GM18873 (cell line): ENCODE measurements around the gene URB2.

Experiments used
- ATAC-seq: cut with Tn5 transposase; IDR thresholded peaks from one replicate; pipeline ENCODE4 v1.9.1; 2021; ENCODE audit warnings: mild to moderate bottlenecking, moderate library complexity, moderate number of reproducible peaks; ENCODE audit not compliant: unreplicated experiment, low FRiP score

URB2 gene

DNA sequence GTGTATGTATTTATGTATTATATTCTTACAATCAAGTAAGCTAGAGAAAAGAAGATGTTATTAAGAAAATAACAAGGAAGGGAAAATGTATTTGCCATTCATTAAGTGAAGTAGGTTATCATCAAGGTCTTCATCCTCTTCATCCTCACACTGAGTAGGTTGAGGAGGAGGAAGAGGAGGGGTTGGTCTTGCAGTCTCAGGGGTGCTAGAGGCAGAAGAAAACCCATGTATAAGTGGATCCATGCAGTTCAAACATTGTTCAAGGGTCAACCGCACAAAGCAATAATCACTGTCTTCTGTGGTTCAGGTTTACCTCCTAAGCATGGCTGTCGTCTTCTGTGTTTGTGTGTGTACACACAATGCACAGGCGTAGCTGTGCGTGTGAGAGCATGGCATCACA, 16.9 kb downstream of the URB2 start:
- no peak for ATAC-seq

DNA sequence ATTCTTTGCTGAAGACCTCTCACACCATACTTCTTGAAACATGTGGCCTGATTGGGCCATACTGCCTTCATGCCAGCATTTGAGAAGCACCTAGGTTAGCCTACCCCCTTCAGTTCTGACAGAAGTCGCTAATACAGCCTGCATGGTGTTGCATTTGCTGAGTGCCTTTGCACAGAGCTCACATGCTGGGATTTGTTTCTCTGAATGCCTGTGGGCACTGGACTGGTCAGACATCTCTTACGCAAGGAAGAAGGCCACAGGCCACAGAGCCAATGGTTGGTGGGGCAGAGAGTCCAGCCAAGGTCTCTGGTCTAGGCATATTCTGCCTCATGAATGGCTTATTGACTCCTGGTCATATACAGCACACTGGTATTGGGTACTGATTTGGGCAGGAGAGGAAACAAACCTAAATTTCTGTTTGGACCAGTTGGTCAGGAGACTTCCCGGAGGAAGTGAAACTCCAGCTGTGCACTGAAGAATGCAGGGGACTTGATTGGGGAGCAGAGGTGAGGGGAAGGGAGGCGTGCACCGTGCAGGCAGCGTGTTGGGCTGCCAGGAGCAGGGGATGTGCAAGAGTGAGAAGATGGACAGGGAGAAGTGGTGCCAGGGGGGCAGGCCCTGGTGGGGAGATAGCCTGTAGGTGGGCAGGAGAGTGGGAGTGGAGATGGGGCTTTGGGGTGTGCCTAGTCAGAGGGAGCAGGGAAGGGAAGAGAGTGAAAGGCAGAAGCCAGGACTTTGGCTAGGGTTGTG, 18.1 kb downstream of the URB2 start:
- no peak for ATAC-seq

DNA sequence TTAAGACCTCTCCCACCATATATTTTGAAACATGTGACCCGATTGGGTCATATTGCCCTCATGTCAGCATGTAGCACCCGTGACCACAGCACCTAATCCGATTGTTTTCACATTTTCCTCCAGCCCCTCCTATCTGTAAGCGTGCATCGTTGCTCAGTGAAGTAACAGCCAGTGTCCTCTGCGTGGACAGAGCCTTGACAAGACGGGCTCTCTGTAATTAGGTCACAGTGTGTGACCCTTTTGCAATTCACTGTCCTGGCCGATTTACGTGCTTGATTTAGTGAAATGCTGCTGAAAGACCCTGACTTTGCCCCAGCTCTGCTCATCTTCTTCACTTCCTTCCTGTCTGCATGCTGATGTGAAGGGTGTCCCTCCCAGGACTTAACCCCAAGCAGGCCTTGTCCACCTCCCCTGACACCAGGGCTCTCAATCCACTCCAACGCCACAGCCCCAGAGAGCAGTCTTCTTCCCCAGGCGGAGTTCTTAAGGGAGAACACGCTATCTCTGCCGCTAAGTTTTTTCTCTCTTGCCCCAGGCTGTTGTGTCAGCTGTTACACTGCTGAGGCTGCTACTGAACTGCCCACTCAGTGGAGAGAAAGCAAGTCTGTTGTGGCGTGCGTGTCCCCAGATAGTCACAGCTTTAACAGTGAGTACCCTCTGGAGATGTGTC, 19.4 kb downstream of the URB2 start:
- ATAC-seq, result no peak

DNA sequence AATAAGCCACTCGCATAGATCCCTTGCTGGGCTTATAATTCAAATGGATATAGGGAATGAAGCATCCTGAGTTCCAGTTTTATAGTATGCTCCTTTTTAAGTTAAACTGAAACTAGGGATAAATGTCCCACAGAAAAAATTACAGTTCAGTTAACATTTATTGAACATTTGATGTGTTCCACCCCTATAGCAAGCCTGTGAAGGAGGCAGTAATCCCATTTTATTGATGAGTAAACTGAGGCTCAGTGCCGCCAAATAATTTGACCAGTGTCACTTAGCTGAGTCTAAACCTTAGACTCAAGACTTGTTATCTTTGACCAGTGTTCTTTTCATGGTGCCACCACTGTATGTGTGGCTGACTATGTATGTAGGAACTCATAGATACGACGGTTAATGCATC, 22.4 kb downstream of the URB2 start:
- no peak for ATAC-seq

DNA sequence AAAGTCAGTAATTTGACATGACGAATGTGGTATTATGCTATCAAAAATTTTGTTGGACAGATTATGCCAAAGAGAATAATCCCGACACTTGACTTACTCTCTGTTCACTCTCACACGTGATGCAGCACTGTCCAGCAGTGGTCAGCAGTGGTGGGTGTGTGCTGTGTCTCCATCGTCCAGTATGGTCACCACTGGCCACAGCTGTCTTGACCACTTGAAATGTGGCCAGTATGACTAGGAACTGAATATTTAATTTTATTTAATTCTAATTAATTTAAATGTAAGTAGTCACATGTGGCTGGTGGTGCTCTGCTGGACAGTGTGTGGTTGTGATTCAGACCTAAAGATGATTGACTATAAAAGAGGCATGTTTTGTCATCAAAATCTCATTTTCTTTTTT, 24.0 kb downstream of the URB2 start:
- ATAC-seq, result no peak

DNA sequence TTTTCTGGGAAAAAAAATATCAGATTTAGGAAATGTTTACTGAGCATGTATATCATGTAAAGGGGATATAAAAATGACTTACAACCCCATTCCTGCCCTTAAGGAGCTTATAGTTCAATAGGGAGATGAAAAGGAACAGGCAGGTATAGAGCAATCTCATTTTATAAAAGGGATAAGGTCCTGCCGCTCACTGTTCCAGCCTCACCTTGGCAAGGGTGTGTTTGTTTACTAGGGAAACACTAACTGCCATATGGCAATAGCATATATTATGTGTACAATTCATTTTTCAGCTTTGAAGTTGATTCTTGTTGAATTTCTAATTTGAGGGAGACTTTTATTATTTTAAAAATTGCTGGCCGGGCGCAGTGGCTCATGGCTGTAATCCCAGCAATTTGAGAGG, 25.5 kb downstream of the URB2 start:
- no peak for ATAC-seq

DNA sequence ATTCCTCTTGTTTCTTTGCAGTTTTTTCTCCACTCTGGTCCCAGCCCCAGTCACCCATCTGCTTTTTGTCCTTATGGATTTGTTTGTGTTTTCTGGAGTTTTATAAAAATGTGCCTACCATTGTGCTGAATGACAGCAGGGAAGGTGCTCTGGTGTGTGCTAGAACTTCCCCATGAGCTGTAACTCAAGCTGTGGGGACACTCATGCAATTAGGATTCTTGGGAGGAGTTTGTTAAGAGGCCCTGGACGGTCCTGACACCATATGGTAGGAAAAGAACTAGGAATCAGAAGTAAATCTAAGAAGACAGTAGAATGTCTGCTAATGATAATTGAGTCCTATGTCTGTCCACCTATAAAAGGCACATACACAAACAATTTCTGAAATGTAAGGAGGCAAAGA, 27.4 kb downstream of the URB2 start:
- no peak for ATAC-seq

DNA sequence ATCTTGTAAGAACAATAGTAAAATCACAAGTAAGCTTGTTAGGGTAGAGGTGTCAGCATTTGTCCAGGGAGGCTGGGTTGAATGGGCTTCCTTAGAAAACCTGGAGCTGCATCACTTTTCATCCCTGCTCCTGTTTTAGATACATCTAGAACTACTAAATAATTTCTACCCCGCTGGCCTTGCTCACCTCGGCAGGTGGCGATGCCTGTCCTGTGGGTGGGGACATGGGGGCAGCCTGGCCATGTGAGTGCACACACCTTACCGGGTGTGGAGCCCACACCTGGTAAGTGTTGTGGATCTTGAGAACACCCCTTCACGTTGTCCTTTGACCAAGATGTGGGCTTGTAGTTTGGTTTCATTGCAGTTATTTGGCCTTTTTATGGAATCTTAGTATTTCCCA, 29.7 kb downstream of the URB2 start:
- no peak for ATAC-seq

DNA sequence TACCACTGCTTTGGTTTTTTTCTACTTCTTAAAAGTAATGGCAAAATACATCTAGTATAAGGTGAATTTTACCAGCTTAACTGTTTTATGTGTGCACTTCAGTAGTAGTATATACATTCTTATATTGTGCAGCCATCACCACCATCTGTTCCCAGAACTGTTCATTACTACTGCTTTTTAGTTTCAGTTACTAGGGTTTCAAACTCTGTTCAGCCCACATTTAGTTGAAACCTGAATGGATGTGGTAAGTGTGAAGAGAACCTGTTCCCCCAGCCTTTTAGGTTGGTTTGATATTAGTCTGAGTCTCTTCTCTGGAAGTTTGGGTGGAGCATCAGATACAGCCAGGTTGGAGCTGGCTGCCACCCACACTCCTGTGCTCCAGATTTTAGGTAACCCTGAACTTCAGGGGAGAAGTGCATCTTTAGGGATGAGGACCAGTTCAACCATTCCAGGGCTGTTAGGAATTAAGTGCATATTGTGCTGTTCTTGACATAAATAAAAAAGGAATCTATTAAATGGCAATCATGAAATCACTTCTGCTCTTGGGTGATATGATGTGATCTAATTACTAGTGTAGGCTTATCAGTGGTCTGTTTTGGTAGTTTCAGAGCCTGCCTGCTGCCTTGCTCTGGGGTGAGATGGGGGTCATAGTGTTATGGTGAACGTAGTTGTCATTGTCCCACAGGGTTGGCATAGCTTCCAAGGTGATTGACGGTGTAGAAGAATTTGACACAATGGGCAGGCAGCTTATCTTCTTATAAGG, 32.1 kb downstream of the URB2 start:
- no peak for ATAC-seq

DNA sequence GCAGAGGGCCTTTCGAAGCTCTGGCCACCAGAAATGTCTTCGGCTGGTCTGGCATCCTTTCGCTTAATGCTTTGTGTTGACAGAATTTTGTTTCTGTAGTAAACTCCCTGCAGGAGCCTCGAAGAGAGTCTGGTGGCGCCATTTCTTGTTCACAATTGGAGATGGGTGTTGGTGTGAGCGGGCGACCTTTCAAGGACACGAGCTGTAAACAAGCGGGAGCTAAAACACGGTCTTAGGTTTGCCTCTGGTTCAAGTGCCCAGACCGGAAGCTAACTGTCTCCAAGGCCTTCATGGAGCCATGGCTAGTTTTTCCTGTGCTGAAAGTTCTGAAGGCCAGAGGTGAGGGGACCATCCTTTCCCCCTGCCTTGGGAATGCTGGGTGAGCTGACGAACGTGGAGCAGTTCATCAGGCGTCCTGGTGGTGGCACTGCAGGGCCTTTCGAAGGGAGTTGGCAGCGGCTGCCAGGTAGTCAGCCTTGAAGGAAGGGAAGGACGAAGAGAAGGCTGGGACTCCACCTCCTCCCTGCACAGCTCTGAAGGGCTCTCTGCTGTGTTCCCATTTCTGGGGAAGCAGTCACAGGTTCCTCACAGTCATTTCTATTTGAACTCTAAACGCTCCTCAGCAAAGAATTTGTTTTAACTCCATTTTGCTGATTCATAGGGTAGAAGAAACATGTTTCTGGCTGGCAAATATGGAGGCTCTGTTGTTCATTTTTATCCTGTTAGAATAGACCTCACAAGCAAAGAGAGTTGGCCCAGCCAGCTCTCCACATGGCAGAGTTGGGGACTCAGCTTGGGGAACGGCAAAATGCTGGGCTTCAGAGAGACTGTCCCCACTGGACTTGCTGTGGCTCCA, 35.2 kb downstream of the URB2 start:
- no peak for ATAC-seq

DNA sequence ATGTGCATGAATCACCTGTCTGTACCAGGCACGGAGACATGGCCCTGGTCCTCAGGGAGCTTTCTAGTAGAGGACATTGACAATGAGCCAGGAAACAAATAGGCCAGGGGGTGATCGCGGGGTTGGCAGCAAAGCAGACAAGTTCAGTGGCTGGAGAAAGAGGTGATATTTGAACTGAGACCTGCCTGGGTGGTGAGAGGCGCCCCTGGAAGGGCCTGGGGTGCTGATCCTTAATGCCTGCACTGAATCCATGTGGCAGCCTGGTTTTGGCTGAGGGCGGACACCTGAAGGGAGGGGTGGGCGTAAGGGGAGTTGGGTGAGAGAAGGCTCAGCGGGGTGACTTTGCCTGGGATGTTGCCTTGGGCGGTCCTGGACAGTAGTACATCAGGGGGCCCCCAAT, 35.9 kb downstream of the URB2 start:
- no peak for ATAC-seq

DNA sequence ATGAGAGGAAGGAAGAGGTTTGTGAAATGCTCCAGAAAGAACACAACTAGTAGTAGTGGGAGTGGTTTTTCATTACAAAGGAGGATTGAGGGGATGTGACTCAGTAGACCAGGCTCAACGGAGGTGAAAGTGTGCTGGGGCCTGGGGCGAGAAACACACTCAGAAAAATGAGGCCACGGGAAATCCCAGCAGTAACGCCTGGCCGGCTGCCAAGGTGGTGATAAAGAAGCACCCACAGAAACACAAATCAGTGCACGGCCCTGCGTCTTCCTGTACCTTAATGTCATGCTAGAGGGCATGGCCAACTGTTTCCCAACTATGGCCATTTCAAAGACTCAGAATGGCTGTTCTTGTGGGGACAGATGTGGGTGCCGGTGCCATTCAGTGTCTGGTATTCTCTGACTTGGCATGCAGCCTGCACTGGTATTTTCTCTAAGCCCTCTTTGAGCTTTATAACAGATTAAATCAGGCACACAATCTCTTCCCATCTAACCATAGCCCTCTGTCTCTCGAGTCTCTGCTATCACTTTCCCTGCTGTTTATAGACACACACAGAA, 38.2 kb downstream of the URB2 start:
- ATAC-seq, result no peak

DNA sequence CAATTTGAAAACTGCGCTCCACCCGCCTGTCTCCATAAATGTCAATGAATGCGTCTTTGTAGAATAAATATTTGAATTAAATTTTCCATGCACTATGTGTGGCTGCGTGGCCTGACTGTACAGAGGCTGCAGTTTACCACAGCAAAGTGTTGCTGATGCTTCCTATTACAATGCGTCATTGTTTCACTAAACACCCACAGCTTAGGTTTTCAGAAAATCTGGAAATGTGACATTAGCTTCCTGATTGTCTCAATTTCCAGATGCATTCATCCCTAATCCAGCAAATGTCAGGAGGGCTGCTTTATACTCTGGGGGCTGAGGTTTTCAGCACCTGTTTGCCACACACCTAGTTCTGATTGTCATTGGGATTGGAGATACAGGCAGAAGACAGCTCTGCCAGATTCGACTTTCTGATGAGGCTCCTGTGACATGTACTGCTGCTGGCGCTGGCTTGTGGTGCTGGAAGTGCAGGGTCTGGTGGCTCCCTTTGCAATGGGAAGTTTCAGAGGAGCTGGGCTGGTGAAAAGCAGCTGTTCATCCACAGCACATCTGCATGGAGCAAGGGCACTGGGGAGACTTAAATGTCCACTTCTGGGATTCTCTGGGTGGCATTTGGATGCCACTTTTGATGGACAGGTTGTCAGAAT, 40.0 kb downstream of the URB2 start:
- no peak for ATAC-seq

DNA sequence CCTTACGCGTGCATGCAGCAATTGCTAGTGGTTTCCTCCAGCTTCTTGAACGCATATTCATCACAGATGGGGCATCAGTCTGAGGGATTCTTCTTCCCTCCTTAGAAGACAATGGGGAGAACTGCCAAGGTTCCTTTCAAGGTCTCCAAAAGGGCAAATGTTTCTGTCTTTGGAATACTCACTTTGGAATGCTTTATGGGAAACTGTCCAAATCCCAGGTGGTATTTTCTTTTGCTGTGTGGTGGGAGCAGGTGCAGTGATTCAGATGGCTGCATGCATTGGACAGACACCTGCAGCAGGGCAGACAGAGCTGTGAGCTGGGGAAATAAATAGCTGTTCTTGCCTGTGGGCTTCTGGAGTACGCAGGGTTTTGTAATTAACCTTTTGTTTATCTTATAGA, 40.5 kb downstream of the URB2 start:
- ATAC-seq, result no peak

DNA sequence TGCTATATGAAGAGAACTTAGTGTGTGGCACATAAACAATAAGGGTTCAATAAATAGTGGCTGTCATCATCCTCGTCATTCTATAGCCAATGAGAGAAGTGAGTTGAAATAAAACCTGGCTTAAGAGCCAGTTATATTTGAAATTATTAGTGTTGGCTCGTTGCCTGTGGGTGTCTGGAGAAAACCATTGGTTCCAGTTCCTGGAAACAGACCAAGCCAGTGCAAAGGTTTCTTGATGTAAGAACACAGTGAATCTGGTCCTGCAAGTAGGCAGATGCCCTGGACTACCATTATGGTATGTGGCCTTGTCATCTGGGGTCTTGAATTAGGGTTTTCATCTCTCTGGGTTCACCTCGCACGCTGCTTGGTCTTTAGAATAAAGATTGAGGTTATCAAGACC, 43.3 kb downstream of the URB2 start:
- no peak for ATAC-seq

DNA sequence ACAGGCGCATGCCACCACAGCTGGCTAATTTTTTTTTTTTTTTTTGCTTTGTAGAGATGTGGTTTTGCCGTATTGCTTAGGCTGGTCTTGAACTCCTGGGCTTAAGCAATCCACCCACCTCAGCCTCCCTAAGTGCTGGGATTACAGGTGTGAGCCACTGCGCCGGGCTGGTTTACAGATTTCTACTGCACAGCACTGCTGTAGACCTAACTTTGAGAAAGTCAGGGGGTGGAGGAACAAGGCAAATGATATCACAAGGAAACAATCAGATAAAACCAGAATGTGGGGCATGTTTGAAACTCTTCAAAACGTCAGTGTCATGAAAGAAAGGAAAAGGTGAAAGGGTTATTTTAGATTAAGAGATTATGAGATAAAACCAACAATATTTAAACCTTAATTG, 45.3 kb downstream of the URB2 start:
- no peak for ATAC-seq

DNA sequence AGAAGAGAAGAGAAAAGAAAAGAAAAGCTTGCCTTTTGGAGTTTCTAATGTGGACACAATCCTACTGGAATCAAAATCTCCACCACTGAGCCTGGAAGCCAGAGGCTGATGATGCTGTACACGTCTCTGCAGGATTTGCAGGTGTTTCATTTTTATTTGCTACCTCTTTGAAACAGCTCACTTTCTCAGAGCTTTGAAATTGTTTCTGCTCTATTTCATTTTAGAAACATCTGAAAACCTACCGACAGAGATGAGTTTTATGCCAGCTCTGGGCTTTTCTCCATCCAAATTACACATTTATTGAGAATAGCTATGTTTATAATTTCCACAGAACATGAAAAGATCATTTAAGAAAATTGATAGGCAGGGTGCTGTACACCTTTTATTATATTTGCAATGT, 46.2 kb downstream of the URB2 start:
- ATAC-seq, result no peak

DNA sequence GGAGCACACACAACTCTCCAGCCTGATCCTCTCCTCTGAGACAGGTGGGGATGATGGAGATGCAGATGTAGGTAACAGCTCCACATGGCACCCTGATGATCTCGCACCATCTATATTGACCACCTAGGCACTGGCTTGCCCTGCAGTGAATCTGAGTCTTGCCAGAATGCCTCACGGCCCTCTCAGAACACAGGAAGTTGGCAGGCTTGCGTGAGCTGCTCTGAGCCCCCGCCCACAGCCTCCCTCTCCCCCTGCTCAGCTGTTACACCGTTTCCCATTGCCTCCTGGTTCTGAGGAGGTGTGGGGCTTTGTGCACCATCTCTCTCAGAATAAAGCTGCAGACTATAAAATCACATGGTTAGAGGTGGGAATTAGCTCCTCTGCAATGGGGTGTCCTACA, 48.0 kb downstream of the URB2 start:
- ATAC-seq, result no peak

DNA sequence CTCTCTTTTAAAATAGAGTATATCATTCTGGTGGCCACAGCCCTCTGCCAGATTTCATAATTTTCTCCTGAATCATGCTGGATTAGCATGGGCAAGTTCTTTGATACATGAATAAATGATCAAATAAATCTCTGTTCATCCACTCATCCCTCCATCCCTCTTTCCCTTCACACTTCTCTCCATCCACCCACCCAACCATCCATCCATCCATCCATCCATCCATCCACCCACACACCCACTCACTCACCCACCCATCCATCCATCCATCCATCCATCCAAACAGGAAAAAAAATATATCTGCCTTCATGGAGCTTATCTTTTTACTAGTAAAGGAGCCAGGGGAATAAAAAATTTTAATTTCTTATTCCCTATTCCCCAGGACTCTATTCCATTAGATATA, 49.3 kb downstream of the URB2 start:
- no peak for ATAC-seq

DNA sequence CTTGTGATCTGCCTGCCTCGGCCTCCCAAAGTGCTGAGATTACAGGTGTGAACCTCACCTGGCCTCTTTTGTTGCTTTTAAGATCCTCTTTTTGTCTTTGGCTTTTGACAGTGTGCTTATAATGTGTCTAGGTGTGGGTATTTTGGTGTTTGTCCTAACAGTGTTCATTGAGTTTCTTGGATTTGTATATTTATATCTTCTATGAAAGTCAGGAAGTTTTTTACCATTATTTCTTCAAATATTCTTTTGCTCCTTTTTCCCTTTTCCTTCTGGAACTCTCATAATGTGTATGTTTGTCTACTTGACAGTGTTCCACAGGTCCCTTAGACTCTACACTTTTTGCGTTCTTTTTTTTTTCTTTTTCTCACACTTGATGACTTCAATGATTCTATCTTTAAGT, 59.1 kb downstream of the URB2 start:
- ATAC-seq, result no peak
